GM12874 (cell line): ENCODE results near the gene TNFSF13B.

Experiments used
- TF ChIP-seq, protein P1 (sequence below): IDR thresholded peaks from 2 replicates; pipeline ENCODE4 v1.5.1; 2011; ENCODE audit warnings: low read depth, mild to moderate bottlenecking, control low read depth, low read length, moderate library complexity; ENCODE audit not compliant: insufficient read depth

Gene TNFSF13B

DNA sequence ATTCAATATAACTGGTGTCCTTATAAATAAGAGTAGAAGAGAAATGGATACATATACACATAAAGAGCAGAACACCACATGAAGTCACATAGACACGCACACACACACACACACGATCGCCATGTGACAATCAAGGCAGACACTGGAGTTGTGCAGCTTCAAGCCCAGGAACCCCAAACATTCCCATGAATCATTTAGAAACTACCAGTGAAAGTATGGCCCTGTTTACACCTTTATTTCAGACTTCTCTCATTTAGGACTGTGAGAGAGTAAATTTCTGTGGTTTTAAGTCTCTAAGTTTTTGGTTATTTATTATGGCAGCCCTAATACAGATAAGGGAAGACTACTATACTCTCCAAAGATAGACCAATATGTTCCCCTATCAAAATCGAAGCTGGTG, 20.4 kb upstream of the TNFSF13B start:
- TF ChIP-seq, protein P1, sequence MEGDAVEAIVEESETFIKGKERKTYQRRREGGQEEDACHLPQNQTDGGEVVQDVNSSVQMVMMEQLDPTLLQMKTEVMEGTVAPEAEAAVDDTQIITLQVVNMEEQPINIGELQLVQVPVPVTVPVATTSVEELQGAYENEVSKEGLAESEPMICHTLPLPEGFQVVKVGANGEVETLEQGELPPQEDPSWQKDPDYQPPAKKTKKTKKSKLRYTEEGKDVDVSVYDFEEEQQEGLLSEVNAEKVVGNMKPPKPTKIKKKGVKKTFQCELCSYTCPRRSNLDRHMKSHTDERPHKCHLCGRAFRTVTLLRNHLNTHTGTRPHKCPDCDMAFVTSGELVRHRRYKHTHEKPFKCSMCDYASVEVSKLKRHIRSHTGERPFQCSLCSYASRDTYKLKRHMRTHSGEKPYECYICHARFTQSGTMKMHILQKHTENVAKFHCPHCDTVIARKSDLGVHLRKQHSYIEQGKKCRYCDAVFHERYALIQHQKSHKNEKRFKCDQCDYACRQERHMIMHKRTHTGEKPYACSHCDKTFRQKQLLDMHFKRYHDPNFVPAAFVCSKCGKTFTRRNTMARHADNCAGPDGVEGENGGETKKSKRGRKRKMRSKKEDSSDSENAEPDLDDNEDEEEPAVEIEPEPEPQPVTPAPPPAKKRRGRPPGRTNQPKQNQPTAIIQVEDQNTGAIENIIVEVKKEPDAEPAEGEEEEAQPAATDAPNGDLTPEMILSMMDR = no peak

DNA sequence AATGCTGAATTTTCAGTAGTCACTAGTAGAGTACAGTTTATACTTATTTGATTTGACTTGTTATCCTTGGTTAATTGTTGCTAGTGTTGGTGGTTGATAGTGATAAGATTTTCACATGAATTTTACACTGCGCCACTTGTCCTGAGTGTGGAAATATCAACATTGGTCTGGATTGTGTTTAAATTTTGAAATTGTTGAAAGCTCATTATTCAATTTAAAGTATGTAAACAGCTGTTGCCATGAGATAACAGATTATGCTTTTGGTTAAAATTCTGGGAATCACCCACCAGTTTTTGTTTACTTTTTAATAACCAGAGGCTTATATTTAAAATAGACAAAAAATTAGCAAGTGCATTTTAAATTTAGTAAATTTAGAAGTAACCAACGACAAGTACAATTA, 12.3 kb upstream of the TNFSF13B start:
- TF ChIP-seq, protein P1 = no peak

DNA sequence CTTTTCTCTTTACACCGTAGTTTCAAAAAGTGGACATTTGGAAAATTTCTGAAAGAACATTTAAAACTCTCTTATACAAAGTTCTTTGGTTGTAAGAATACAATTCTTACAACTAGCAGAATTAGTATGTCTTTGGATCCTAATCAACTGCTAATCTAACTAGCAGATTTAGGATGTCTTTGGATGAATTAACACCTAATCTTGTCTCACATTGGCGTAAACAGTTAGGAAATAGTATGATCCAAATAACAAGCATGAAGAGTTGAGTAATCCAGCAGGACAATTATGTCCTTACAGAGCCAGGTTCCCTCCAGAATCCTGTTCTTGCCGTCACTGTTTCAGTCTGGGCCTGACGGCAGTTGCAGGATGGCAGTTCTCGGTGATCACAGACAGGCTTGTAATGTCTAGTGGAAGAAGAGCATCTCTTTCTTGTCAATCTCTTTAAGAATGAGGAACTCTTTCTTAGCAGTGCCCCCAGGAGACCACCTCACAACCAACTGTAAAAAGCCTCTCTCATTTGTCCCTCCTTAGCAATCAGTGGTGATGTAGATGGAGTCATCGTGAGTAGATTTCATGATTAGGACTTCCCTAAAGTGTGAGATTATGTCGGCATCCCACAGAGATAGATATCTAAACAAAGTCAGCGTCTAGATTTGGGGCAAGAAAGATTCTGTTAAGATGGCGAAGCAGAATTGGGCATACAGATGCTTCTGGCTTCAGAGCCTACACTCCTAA, 5.7 kb upstream of the TNFSF13B start:
- TF ChIP-seq, protein P1 = no peak

DNA sequence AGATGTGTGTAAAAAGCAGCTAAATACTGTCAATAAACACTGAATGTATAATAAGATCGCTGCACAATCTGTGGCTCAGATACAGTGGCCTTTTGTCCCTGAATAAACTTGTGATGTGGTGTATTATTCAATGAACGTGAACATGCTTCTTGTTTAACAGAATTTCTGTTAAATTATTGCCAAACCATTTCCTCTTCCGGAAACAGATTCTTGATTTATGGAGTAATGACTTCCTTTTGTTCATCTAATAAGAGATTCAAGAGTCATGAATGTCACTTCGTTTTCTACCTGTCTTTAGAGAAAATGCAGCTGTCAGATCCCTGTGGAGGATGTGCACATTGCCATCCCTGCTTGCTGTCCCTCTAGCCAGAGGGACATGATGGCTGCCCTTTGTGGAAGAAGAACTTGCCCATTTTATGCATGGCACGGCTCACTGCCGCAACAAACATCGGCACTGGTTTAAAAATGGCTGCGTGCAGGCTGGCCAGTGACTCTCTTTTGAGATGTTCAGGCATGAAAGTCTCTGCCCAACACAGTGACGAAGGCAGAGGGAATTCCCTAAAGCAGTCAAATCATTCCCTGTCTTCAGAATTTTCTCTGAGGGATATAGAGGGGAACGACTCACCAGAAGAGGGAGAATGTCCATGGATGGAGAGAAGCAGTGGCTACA, 3.1 kb upstream of the TNFSF13B start:
- TF ChIP-seq, protein P1 = no peak

DNA sequence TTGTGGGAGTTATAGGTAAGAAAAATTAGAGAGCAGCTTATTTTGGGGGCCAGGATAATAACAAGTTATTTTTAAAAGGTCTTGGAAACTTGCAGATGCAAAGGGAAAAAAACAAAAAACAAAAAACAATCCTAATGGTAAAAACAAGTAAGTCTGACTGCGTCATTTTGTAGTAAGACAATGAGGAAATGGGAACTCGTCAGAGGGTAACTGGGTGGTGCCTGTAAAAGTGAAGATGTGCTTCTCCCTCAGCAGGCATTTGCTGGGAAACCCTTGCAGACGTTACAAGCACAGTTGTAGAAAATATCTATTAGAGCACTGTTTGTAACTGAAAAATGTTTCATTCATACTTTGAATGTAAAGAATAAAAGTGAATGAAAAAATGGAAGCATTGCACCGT, 2.2 kb upstream of the TNFSF13B start:
- TF ChIP-seq, protein P1 = no peak

DNA sequence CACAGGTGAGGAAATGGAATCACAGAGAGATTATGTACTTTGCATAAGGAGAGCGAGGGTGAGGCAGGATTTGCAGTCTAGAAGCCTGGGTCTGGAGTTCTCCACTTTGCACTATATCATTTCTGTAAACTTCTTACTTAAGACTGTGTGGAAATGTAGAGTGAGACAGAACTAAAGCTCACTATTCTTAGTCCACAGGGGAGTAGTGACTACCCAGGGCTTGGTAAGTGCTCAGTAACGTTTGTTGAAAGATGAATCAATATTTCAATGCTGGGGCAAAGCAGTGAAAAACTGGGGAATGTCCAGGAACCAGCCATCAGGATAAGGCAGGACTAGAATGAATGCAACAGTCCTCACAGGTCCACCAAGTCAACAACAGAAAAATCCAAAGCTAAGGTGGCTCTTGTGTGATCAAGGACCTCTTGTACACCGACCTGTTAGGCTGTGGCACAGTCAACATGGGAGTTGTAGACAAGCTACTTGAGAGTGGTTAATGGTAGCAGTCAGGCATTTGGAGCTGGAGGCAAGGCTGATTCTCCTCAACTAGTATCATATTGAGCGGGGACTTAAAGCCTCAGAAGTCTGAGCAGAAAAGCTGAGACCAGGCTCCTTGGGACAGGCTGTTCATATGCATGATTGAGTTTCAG, 929 bp upstream of the TNFSF13B start:
- TF ChIP-seq, protein P1 = no peak

DNA sequence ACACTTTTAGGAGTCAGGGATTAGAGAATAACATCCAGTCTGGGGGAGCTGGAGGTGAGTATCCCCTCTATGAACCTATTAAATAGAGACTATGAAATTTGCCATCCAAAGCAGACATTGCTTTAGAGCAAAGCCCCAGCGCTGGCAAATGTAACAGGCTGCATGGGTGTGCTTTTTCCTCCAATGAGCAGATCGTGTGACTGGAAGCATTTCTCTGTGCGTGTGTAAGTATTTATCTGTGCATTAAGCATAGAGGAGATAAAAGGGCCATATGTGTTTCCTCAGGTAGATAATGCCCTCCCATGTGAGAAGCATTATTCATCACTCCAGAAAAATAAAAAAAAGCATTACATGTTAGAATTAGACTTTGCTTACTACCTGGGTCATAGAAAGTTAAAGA, 924 bp downstream of the TNFSF13B start:
- TF ChIP-seq, protein P1 = no peak
